CD4-positive, alpha-beta T cell (primary cell): ENCODE measurements around the gene CD38. TPM values are rescaled to one million over a fixed set of nuclear protein-coding genes. Genes with fewer than 3 reads are reported as not detected.

Experiments used
- ATAC-seq: fragments of 200-7000 bp; cut with Tn5 transposase; one replicate; pipeline ENCODE4 v1.10.0; 2022; ENCODE audit warnings: mild to moderate bottlenecking; ENCODE audit not compliant: poor library complexity
- CTCF ChIA-PET: fragments of 350-600 bp; sonication (Branson Sonifier 250); formaldehyde crosslinking; loops from one replicate; lab custom pipeline; 2021; ENCODE audit warnings: antibody characterized with exemption, inconsistent platforms; lab: Charles Lee
- POLR2A ChIA-PET: fragments of 350-600 bp; sonication (Branson Sonifier 250); formaldehyde crosslinking; loops from one replicate; lab custom pipeline; 2021; ENCODE audit warnings: antibody characterized with exemption, inconsistent platforms; lab: Charles Lee
- DNase-seq, 14 experiments: peaks; one replicate each; pipeline ENCODE4 v3.0.0-alpha.2; 2013 to 2020; ENCODE audit warnings: mixed read lengths in 2 of 14
- H3K27ac ChIP-seq, 2 donors: one replicate each; pipeline versions ENCODE4 v1.5.1 to v1.7.0; 2013; ENCODE audit warnings: low read length in 2 of 2, low read depth in 1 of 2, mild to moderate bottlenecking in 1 of 2
- H3K27me3 ChIP-seq, 2 experiments: 1 replicate in 1 of 2; 2 replicates in 1 of 2; pipeline versions ENCODE4 v1.6.1 to v1.7.0; 2013; ENCODE audit warnings: low read length in 2 of 2, control low read depth in 1 of 2, mild to moderate bottlenecking in 1 of 2, moderate library complexity in 1 of 2; ENCODE audit not compliant: insufficient read depth in 2 of 2, control insufficient read depth in 1 of 2
- H3K36me3 ChIP-seq: one replicate; pipeline ENCODE4 v1.6.1; 2013; ENCODE audit warnings: low read length, control low read depth; ENCODE audit not compliant: insufficient read depth
- H3K4me1 ChIP-seq: one replicate; pipeline ENCODE4 v1.6.1; 2013; ENCODE audit warnings: low read length, control low read depth; ENCODE audit not compliant: insufficient read depth
- H3K4me3 ChIP-seq: one replicate; pipeline ENCODE4 v1.5.1; 2013; ENCODE audit warnings: mild to moderate bottlenecking, low read length, moderate library complexity
- H3K9me3 ChIP-seq, 2 experiments: 1 replicate in 1 of 2; 2 replicates in 1 of 2; pipeline versions ENCODE4 v1.6.1 to v1.7.0; 2013; ENCODE audit warnings: low read length in 2 of 2, mild to moderate bottlenecking in 2 of 2, control low read depth in 1 of 2, moderate library complexity in 1 of 2; ENCODE audit not compliant: control insufficient read depth in 1 of 2, insufficient read depth in 1 of 2
- H3K27ac Mint-ChIP-seq: one replicate; pipeline ENCODE4 v1.8.0; 2020; ENCODE audit warnings: mixed read lengths
- H3K27me3 Mint-ChIP-seq: one replicate; pipeline ENCODE4 v1.8.0; 2021; ENCODE audit warnings: mixed read lengths
- H3K36me3 Mint-ChIP-seq: one replicate; pipeline ENCODE4 v1.8.0; 2021; ENCODE audit warnings: low read depth, mixed read lengths
- H3K4me1 Mint-ChIP-seq: one replicate; pipeline ENCODE4 v1.8.0; 2021; ENCODE audit warnings: low read depth, mixed read lengths
- H3K4me3 Mint-ChIP-seq: one replicate; pipeline ENCODE4 v1.8.0; 2020; ENCODE audit warnings: mild to moderate bottlenecking, mixed read lengths
- H3K9me3 Mint-ChIP-seq: one replicate; pipeline ENCODE4 v1.8.0; 2020; ENCODE audit warnings: mixed read lengths
- intact Hi-C, 2 experiments: fragments of 100-400 bp; cut with DNase I in 1 of 2; cut with micrococcal nuclease in 1 of 2; formaldehyde crosslinking; loops; one replicate each; pipeline versions ENCODE4 v1.15.1 to v1.9.0; 2023 to 2025; cut with DNase I, micrococcal nuclease
- total RNA-seq, 174 experiments: library from RNA in 2 of 174; stranded (reverse) in 2 of 174; gene quantifications; one replicate each; pipeline ENCODE4 v1.2.3 and lab custom pipeline; 2021 to 2026
- TF ChIP-seq, protein P1 (sequence below): fragments of 200-600 bp; IDR thresholded peaks from one replicate; pipeline ENCODE4 v1.8.0; 2022; ENCODE audit warnings: antibody characterized with exemption, mild to moderate bottlenecking

CD38 gene
- total RNA-seq, 2 experiments from 2014 or later, result 9.6 to 9.9 TPM

DNA sequence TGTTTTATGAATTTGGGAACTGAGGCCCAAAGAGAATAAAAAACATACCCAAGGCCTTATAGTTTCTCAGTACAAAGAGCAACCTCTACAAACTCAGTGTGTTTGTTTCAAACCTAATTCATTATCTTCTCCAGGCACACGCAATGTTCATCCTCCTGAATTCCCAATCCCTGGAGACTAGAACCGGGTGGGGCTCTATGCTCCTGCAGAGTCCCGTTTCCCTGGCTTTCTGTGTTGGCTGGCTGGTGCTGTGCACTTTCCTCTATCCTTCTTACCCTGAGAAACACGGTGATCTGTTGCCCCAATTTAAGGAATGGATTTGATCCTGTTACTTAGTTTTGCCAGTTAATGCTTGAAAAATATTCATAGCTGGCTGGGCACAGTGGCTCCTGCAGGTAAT, 96.5 kb downstream of the CD38 start:
- Histone ChIP-seq H3K27me3 (peaks cover 0 to 3% of the 10 kb centered on the region in 2 experiments), H3K9me3 (peaks cover 0 to 4% of the 10 kb centered on the region in 2 experiments), H3K36me3 (no peaks in the 10 kb centered on the region), H3K4me3 (no peak overlapping the region), H3K27ac (no peak overlapping the region), H3K4me1 (no peaks in the 10 kb centered on the region)
- Mint-ChIP-seq H3K27me3 (no peaks in the 10 kb centered on the region), H3K4me1 (no peaks in the 10 kb centered on the region), H3K4me3 (no peak overlapping the region), H3K9me3 (no peaks in the 10 kb centered on the region), H3K36me3 (no peaks in the 10 kb centered on the region), H3K27ac (no peak overlapping the region)
- DNase-seq (no peak), ATAC-seq (no peak)
- ChIA-PET POLR2A (no interaction called here), CTCF (no interaction called here)
- intact Hi-C loops, result no loop called here
- TF ChIP-seq, protein P1, sequence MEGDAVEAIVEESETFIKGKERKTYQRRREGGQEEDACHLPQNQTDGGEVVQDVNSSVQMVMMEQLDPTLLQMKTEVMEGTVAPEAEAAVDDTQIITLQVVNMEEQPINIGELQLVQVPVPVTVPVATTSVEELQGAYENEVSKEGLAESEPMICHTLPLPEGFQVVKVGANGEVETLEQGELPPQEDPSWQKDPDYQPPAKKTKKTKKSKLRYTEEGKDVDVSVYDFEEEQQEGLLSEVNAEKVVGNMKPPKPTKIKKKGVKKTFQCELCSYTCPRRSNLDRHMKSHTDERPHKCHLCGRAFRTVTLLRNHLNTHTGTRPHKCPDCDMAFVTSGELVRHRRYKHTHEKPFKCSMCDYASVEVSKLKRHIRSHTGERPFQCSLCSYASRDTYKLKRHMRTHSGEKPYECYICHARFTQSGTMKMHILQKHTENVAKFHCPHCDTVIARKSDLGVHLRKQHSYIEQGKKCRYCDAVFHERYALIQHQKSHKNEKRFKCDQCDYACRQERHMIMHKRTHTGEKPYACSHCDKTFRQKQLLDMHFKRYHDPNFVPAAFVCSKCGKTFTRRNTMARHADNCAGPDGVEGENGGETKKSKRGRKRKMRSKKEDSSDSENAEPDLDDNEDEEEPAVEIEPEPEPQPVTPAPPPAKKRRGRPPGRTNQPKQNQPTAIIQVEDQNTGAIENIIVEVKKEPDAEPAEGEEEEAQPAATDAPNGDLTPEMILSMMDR, result no peak

DNA sequence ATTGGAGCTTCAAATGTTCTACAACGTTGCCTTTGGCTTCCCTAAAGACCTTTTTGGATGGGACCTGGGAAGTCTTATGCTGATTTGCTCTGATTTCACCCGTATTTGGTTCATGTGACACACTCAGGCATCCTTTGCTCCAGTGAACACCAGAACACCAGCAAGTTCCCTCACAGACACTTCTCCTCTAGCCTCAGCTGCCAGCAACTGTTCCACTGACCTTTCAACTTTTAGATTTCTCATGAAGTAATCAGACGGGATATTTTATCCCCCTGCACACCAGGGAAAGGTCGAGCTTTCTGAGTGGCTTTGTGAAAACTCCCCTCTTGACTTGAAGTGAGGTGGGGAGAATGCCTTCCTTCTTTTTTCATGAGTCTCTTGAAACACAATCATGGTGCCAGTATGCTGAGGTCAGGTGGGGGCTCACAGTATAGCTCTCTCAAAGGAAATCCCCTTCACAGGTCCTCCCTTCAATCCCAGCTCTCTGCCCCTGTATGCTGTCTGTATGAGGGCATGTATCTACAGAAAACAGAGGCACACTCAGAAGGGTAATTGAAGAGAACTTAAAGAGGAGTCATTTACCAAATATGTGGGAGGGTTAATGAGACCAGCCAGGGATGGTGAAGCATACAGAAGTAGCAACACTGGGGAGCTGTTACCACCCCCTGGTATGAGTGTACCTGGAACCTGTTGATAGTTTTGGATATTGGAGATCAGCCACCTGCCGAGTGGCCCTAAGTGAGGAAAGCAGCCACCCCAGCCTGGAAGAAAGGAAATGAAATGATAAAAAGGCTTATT, 97.7 kb downstream of the CD38 start:
- Mint-ChIP-seq H3K4me1 (no peaks in the 10 kb centered on the region), H3K27me3 (no peaks in the 10 kb centered on the region), H3K27ac (no peak overlapping the region), H3K9me3 (no peaks in the 10 kb centered on the region), H3K4me3 (no peak overlapping the region), H3K36me3 (no peaks in the 10 kb centered on the region)
- no peaks in the 10 kb centered on the region for H3K4me1 ChIP-seq
- ATAC-seq (no peak), DNase-seq (no peak)
- ChIA-PET POLR2A (no interaction called here), CTCF (no interaction called here)
- no peak overlapping the region for H3K4me3 ChIP-seq
- no peak overlapping the region for H3K27ac ChIP-seq
- H3K27me3 ChIP-seq, result peaks cover 0 to 3% of the 10 kb centered on the region in 2 experiments
- TF ChIP-seq, protein P1, result no peak
- intact Hi-C loops, result no loop called here
- H3K9me3 ChIP-seq, result peaks cover 0 to 4% of the 10 kb centered on the region in 2 experiments
- H3K36me3 ChIP-seq, result no peaks in the 10 kb centered on the region

DNA sequence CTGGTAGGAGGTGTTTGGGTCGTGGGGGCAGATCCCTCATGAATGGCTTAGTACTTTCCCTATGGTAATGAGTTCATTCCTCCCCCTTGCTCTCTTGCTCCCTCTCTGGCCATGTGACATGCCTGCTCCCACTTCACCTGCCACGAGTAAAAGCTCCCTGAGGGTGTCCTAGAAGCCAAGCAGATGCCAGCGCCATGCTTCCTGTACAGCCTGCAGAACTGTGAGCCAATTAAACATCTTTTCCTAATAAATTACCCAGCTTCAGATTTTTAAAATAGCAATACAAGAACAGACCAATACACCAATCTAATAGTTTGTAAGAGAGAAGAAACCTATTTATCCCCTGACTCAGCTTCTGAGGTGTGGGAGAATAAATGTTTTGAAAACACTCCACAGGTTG, 99.9 kb downstream of the CD38 start:
- Mint-ChIP-seq H3K27me3 (peaks cover 4% of the 10 kb centered on the region), H3K9me3 (no peaks in the 10 kb centered on the region), H3K27ac (no peak overlapping the region), H3K4me1 (no peaks in the 10 kb centered on the region), H3K36me3 (no peaks in the 10 kb centered on the region), H3K4me3 (no peak overlapping the region)
- no peak overlapping the region for H3K4me3 ChIP-seq
- no peaks in the 10 kb centered on the region for H3K4me1 ChIP-seq
- POLR2A ChIA-PET, result no interaction called here
- intact Hi-C loops, result no loop called here
- CTCF ChIA-PET, result no interaction called here
- DNase-seq (no peak), ATAC-seq (no peak)
- no peaks in the 10 kb centered on the region for H3K36me3 ChIP-seq
- peaks cover 0 to 4% of the 10 kb centered on the region in 2 experiments for H3K9me3 ChIP-seq
- TF ChIP-seq, protein P1, result no peak
- peaks cover 0 to 3% of the 10 kb centered on the region in 2 experiments for H3K27me3 ChIP-seq
- H3K27ac ChIP-seq, result no peak overlapping the region
